Upper lobe of right lung (tissue), 1 donor: ENCODE data around the gene SHB. TPM values are rescaled to one million over a fixed set of nuclear protein-coding genes. Genes with fewer than 3 reads are reported as not detected.
A peak's percentile ranks its signal among the peaks of the same experiment; 100 is the strongest.

Experiments used
- ATAC-seq: fragments of 200-7000 bp; cut with Tn5 transposase; one replicate; pipeline ENCODE4 v1.9.1; 2020; ENCODE audit warnings: mild to moderate bottlenecking, moderate library complexity
- DNase-seq: peaks from one replicate; pipeline ENCODE4 v3.0.0-alpha.2; 2020
- H3K27ac ChIP-seq: fragments of 200-600 bp; one replicate; pipeline ENCODE4 v1.8.0; 2022
- H3K27me3 ChIP-seq: fragments of 200-600 bp; one replicate; pipeline ENCODE4 v1.8.0; 2022; ENCODE audit warnings: mild to moderate bottlenecking
- H3K36me3 ChIP-seq: fragments of 200-600 bp; one replicate; pipeline ENCODE4 v1.8.0; 2022
- H3K4me1 ChIP-seq: fragments of 200-600 bp; one replicate; pipeline ENCODE4 v1.8.0; 2022
- H3K4me3 ChIP-seq: fragments of 200-600 bp; one replicate; pipeline ENCODE4 v1.8.0; 2022; ENCODE audit warnings: mild to moderate bottlenecking
- H3K9me3 ChIP-seq: fragments of 200-600 bp; one replicate; pipeline ENCODE4 v1.8.0; 2022
- intact Hi-C: fragments of 100-400 bp; cut with DNase I; formaldehyde crosslinking; loops from one replicate; pipeline ENCODE4 v1.11.0; 2022
- total RNA-seq: library from RNA; stranded (reverse); fragmentation: NEBNext Ultra II Directional; extraction: Animal tissue kit (Norgen Biotek cat#: 25700); gene quantifications from one replicate; pipeline ENCODE4 v1.2.1, GENCODE V29; 2021
- TF ChIP-seq, protein P1 (sequence below): fragments of 200-600 bp; IDR thresholded peaks from one replicate; pipeline ENCODE4 v1.8.0; 2022; ENCODE audit warnings: antibody characterized with exemption
- donor health status: DM: no; HTN: yes; CAD: no; lungs with severe emphysema.

SHB gene
- total RNA-seq, 1 donor from 2014 or later: 33.4 TPM

DNA sequence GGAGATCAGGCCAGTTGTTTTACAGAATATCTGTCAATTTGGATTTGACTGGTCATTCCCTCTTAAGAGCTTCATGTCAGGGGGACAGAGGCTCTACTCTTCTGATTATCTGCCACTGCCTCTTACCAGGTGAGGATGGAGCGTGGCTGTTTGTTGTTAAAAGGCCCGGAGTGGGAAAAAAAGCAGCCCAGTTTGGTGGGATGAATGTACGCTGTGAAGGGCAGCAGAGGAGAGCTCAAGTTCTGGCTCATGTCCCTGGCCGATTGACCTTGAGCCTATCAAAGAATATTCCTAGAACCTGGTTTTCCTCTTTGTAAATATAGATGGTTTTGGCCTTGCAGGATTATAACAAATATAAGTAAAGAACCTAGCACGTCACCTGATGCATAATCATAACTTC lies 16.3 kb upstream of the SHB start:
- Histone ChIP-seq H3K9me3 (no peaks in the 10 kb centered on the region), H3K27ac (no peak overlapping the region), H3K4me3 (no peak overlapping the region), H3K27me3 (no peaks in the 10 kb centered on the region), H3K36me3 (no peaks in the 10 kb centered on the region), H3K4me1 (no peaks in the 10 kb centered on the region)
- DNase-seq: no peak
- ATAC-seq: no peak
- intact Hi-C loops: loop anchor here (5.0 kb wide), 1 partner anchor 173 kb away; no protein-coding TSS in a partner anchor
- TF ChIP-seq, protein P1, sequence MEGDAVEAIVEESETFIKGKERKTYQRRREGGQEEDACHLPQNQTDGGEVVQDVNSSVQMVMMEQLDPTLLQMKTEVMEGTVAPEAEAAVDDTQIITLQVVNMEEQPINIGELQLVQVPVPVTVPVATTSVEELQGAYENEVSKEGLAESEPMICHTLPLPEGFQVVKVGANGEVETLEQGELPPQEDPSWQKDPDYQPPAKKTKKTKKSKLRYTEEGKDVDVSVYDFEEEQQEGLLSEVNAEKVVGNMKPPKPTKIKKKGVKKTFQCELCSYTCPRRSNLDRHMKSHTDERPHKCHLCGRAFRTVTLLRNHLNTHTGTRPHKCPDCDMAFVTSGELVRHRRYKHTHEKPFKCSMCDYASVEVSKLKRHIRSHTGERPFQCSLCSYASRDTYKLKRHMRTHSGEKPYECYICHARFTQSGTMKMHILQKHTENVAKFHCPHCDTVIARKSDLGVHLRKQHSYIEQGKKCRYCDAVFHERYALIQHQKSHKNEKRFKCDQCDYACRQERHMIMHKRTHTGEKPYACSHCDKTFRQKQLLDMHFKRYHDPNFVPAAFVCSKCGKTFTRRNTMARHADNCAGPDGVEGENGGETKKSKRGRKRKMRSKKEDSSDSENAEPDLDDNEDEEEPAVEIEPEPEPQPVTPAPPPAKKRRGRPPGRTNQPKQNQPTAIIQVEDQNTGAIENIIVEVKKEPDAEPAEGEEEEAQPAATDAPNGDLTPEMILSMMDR: no peak

DNA sequence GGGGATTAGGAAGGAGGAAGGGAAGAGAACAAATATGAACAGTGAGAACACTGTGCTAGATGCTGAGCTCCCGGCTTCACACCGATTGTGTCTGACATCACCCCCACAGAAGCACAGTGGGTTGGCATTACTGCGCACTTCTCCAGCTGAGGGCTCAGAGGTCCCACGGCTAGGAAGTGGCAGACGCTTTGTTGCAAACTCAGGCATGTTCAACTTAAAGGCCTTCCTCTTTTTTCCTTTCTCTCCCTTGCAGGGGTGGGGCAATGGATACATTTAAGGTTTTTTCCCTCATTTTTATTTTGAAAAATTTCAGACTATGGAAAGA lies 15.5 kb upstream of the SHB start:
- intact Hi-C loops: no loop called here
- Histone ChIP-seq H3K27me3 (no peaks in the 10 kb centered on the region), H3K9me3 (no peaks in the 10 kb centered on the region), H3K36me3 (no peaks in the 10 kb centered on the region), H3K27ac (no peak overlapping the region), H3K4me3 (no peak overlapping the region), H3K4me1 (peaks cover 3% of the 10 kb centered on the region)
- ATAC-seq (peak; percentile 80), DNase-seq (no peak)
- TF ChIP-seq, protein P1: no peak

DNA sequence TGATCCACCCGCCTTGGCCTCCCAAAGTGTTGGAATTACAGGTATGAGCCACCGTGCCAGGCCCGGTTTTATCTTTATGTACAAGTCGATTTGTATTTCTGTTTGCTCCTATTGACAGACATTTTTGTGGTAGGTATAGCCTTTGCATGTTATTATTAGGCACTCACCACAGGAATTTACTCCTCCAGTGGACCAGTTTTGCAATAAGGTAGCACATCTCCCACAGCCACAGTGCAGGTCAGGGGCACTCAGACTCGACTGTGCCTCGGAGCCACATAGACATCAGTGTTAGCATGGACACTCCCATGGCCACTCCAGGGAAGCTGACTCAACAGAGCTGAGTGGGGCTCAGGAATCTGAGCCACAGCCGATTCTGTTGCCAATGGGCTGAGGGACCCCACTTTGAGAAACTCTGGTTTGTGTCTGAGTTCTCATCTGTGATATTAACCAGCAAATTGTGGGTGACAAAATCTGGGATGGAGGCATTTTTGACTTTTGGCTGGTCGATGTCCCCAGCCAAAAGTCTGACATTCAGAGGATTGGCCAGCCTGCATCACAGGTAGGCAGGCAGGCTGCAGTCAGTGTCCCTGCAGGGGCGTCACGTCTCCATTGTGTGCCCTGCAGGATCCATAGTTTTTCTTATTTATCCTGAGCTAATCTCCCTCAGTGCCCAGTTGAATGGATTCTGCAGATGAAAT lies 15.0 kb upstream of the SHB start:
- no peaks in the 10 kb centered on the region for H3K36me3 ChIP-seq
- DNase-seq: no peak
- H3K27me3 ChIP-seq: no peaks in the 10 kb centered on the region
- TF ChIP-seq, protein P1: no peak
- H3K9me3 ChIP-seq: no peaks in the 10 kb centered on the region
- H3K4me3 ChIP-seq: no peak overlapping the region
- H3K4me1 ChIP-seq: peaks cover 8% of the 10 kb centered on the region
- intact Hi-C loops: no loop called here
- no peak overlapping the region for H3K27ac ChIP-seq
- ATAC-seq: peak; percentile 38

DNA sequence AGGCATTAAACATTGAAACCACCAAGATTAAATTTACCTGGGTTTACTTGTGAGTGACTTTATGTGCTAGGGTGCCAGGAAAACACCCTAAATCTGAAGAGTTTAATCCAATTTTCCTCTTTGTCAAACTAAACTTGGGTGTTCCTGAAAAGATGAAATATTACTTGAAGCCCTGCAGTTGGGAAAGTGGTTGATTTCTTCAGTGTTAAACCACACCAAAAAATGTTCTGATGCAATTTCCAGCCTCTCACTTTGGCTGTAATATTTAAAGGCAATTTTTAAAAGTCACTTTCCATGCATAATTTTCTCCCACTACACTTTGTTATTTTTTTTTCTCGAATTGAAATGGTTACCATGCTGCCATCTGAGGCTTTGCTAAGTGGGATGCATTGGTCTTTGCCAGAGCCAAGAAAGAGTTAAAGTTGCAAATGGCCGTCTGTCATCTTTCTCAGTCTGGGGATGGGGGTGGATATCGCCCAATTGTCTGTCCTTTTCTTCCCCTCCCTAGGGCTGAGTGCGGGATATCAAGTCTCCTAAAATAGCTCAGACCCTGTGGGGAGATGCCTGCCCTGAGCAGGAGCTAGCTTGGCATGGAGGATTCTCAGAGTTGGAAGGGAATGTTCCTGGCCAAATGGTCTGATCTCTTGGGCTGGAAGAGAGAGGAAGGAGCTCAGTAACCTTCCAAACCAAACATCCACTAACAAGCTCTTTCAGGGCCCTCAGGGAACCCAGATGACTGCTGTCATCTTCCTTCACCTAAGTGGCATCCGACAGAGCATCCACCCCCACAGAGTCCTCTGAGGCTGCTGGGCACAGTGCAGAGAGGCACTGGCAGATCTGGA lies 13.6 kb upstream of the SHB start:
- no peak for ATAC-seq
- TF ChIP-seq, protein P1: no peak
- Histone ChIP-seq H3K4me3 (no peak overlapping the region), H3K27ac (no peak overlapping the region), H3K27me3 (no peaks in the 10 kb centered on the region), H3K4me1 (peaks cover 12% of the 10 kb centered on the region), H3K9me3 (no peaks in the 10 kb centered on the region), H3K36me3 (no peaks in the 10 kb centered on the region)
- no peak for DNase-seq
- intact Hi-C loops: no loop called here

DNA sequence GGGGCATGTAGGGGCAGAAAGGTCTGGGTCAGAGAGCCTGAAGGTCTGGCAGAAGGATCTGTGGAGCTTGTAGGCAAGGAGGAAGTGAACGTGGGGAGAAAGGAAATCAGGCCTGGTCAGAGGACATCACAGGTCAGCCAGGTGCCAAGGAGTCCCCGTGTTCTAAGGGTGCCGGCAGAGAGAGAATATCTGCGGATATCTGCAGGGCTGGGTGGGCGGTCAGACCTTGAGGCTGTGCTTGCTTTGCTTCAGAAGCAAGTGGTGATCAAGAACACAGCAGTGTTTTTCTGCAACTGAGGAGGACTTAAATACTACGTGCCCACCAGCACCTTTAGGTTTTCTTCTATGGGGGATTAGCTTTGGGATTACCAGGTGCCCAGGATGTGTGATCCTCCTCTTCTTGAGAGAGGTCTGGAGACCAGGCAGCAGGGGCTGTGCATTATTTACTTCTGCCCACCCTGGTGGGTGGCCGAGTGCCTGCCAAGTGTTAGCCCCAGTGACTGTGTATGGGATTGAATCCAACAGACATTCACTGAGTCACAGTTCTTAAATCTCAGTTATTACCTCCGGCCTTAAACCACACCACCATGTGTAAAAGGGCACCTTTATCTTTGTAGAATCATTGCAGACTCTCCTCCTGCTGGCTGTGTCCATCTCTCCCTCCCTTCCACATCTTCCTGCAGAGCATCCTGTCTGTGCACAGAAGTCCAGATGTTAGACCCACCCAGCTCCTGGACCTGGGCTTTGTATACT lies 12.5 kb upstream of the SHB start:
- ATAC-seq (no peak), DNase-seq (no peak)
- intact Hi-C loops: no loop called here
- no peaks in the 10 kb centered on the region for H3K27me3 ChIP-seq
- no peaks in the 10 kb centered on the region for H3K9me3 ChIP-seq
- TF ChIP-seq, protein P1: no peak
- H3K36me3 ChIP-seq: no peaks in the 10 kb centered on the region
- no peak overlapping the region for H3K4me3 ChIP-seq
- H3K27ac ChIP-seq: no peak overlapping the region
- peaks cover 12% of the 10 kb centered on the region for H3K4me1 ChIP-seq
